Stomach (tissue), 9 donors: ENCODE results near the gene MAP7. TPM values are rescaled to one million over a fixed set of nuclear protein-coding genes. Genes with fewer than 3 reads are reported as not detected.

ENCODE experiments used
- DNase-seq, 2 donors: peaks; one replicate each; pipeline versions ENCODE4 v3.0.0 to v3.0.0-alpha.2; 2013 to 2019
- H3K27ac ChIP-seq, 5 donors: fragments of 200-600 bp in 4 of 5; sonication (generic) in 4 of 5; one replicate each; pipeline ENCODE4 v1.5.1; 2013 to 2019; ENCODE audit warnings: mild to moderate bottlenecking in 1 of 5, moderate library complexity in 1 of 5
- H3K27me3 ChIP-seq, 3 donors: fragments of 200-600 bp; sonication (generic); one replicate each; pipeline ENCODE4 v1.5.1; 2017 to 2019; ENCODE audit warnings: mixed run types in 1 of 3
- H3K36me3 ChIP-seq, 4 donors: fragments of 200-600 bp; sonication (generic); 1 replicate in 3 of 4; 2 replicates in 1 of 4; pipeline ENCODE4 v1.5.1; 2016 to 2019
- H3K4me1 ChIP-seq, 4 donors: fragments of 200-600 bp; sonication (generic); one replicate each; pipeline ENCODE4 v1.5.1; 2016 to 2019
- H3K4me3 ChIP-seq, 4 donors: fragments of 200-600 bp; sonication (generic) in 3 of 4; one replicate each; pipeline ENCODE4 v1.5.1; 2016 to 2019; ENCODE audit warnings: mild to moderate bottlenecking in 1 of 4
- H3K9me3 ChIP-seq, 4 donors: fragments of 200-600 bp; sonication (generic); one replicate each; pipeline ENCODE4 v1.5.1; 2016 to 2019
- CTCF ChIP-seq, 7 experiments: fragments of 450-650 bp in 4 of 7; fragments of 200-600 bp in 3 of 7; sonication (generic) in 3 of 7; IDR thresholded peaks; one replicate each; pipeline ENCODE4 v1.5.1; 2016 to 2019; ENCODE audit warnings: antibody characterized with exemption in 7 of 7, control low read depth in 2 of 7, mild to moderate bottlenecking in 1 of 7
- EP300 ChIP-seq: sonication (generic); formaldehyde crosslinking; IDR thresholded peaks from one replicate; pipeline ENCODE4 v1.6.1; 2017; ENCODE audit warnings: antibody characterized with exemption
- POLR2A ChIP-seq, 4 donors: fragments of 450-650 bp; IDR thresholded peaks; one replicate each; pipeline ENCODE4 v1.6.1; 2016; ENCODE audit warnings: antibody characterized with exemption in 4 of 4, control low read depth in 2 of 4, mild to moderate bottlenecking in 1 of 4, moderate library complexity in 1 of 4
- POLR2AphosphoS5 ChIP-seq, 3 donors: sonication (generic); formaldehyde crosslinking; IDR thresholded peaks; one replicate each; pipeline ENCODE4 v1.6.1; 2016; ENCODE audit warnings: antibody characterized with exemption in 3 of 3
- WGBS, 5 donors: extraction: QIAGEN DNeasy Blood & Tissue Kit in 3 of 5; methylation state at CpG; one replicate each; pipeline versions ENCODE4 v1.1.5 to v1.1.7; 2013 to 2018; 5-methylcytosine and 5-hydroxymethylcytosine counted together
- intact Hi-C: fragments of 100-400 bp; cut with DNase I; formaldehyde crosslinking; loops from one replicate; pipeline ENCODE4 v1.15.1; 2023; ENCODE audit warnings: low total_unique reads
- polyA plus RNA-seq, 3 donors: library from polyadenylated mRNA; stranded (reverse); fragments of 200-250 nt; gene quantifications; one replicate each; pipeline ENCODE4 v1.2.3, GENCODE V29; 2013
- total RNA-seq, 5 donors: library from RNA; depleted of rRNA; stranded (reverse); fragments of >200 nt; gene quantifications; one replicate each; pipeline versions ENCODE4 v1.1.0 to v1.2.3, GENCODE V29; 2014 to 2016
- donor health status: healthy with polysubstance abuse.
- donor health status: Bipolar disorder and iron deficiency.
- donor health status: healthy.

Gene MAP7
- total and polyA plus RNA-seq, 8 donors: 2.3 to 28.3 (median 9.7) TPM

- Histone ChIP-seq H3K4me1 (peaks cover 0 to under 1% (median 0%) of the 10 kb centered on the region in 4 donors), H3K4me3 (no peak overlapping the region), H3K27me3 (no peaks in the 10 kb centered on the region), H3K27ac (no peak overlapping the region), H3K9me3 (no peaks in the 10 kb centered on the region), H3K36me3 (peaks cover 0 to 4% (median 0%) of the 10 kb centered on the region in 4 donors)
- intact Hi-C loops: no loop called here
- 55 to 74% (median 60%) methylated on average over 5 of the region's 5 CpGs for WGBS, 5 donors
- peak in 1 of 2 donors; percentile 58 for DNase-seq
- TF ChIP-seq POLR2AphosphoS5 (IDR thresholded peaks at IDR 0.05) (no peak), EP300 (no peak), CTCF (IDR thresholded peaks at IDR 0.05) (no peak), POLR2A (IDR thresholded peaks at IDR 0.05) (no peak)
Measured at GRCh38 chr6:136506124-136506799, 44.0 kb downstream of the MAP7 start.

GRCh38 chr6:136503303-136504029 lies 46.8 kb downstream of the MAP7 start:
- Histone ChIP-seq H3K27ac (no peak overlapping the region), H3K4me3 (no peak overlapping the region), H3K4me1 (no peaks in the 10 kb centered on the region), H3K36me3 (no peaks in the 10 kb centered on the region), H3K27me3 (no peaks in the 10 kb centered on the region), H3K9me3 (no peaks in the 10 kb centered on the region)
- intact Hi-C loops: no loop called here
- no peak for DNase-seq
- no peak for TF ChIP-seq EP300
- no peak for TF ChIP-seq POLR2AphosphoS5 (IDR thresholded peaks at IDR 0.05)
- no peak for TF ChIP-seq CTCF (IDR thresholded peaks at IDR 0.05)
- no peak for TF ChIP-seq POLR2A (IDR thresholded peaks at IDR 0.05)
- 64 to 76% (median 71%) methylated on average over 6 of the region's 6 CpGs for WGBS, 5 donors

GRCh38 chr6:136502786-136503185 lies 47.4 kb downstream of the MAP7 start:
- no peaks in the 10 kb centered on the region for H3K9me3 ChIP-seq
- no peaks in the 10 kb centered on the region for H3K27me3 ChIP-seq
- H3K27ac ChIP-seq: no peak overlapping the region
- TF ChIP-seq POLR2A (IDR thresholded peaks at IDR 0.05): no peak
- TF ChIP-seq EP300: no peak
- TF ChIP-seq POLR2AphosphoS5 (IDR thresholded peaks at IDR 0.05): no peak
- no peak for TF ChIP-seq CTCF (IDR thresholded peaks at IDR 0.05)
- intact Hi-C loops: no loop called here
- DNase-seq: no peak
- no peak overlapping the region for H3K4me3 ChIP-seq
- no peaks in the 10 kb centered on the region for H3K36me3 ChIP-seq
- no peaks in the 10 kb centered on the region for H3K4me1 ChIP-seq

GRCh38 chr6:136501514-136501913 lies 48.7 kb downstream of the MAP7 start:
- no peaks in the 10 kb centered on the region for H3K27me3 ChIP-seq
- no peaks in the 10 kb centered on the region for H3K36me3 ChIP-seq
- no peaks in the 10 kb centered on the region for H3K9me3 ChIP-seq
- TF ChIP-seq CTCF (IDR thresholded peaks at IDR 0.05) (no peak), POLR2A (IDR thresholded peaks at IDR 0.05) (no peak), EP300 (no peak), POLR2AphosphoS5 (IDR thresholded peaks at IDR 0.05) (no peak)
- no peak overlapping the region for H3K27ac ChIP-seq
- intact Hi-C loops: no loop called here
- no peak for DNase-seq
- H3K4me1 ChIP-seq: no peaks in the 10 kb centered on the region
- no peak overlapping the region for H3K4me3 ChIP-seq
- 92 to 99% (median 92%) methylated on average over 2 of the region's 2 CpGs for WGBS, 5 donors
